RCC 7860 (cell line): ENCODE results near the gene NOTCH1.

ENCODE experiments used
- DNase-seq: peaks from one replicate; pipeline ENCODE4 v3.0.0-alpha.2; 2015; ENCODE audit warnings: low spot score
- FAIRE-seq: peaks from 2 replicates; lab custom pipeline; 2012; peaks lifted over from hg19 to GRCh38; lab: Jason Lieb, UNC

NOTCH1 gene

DNA sequence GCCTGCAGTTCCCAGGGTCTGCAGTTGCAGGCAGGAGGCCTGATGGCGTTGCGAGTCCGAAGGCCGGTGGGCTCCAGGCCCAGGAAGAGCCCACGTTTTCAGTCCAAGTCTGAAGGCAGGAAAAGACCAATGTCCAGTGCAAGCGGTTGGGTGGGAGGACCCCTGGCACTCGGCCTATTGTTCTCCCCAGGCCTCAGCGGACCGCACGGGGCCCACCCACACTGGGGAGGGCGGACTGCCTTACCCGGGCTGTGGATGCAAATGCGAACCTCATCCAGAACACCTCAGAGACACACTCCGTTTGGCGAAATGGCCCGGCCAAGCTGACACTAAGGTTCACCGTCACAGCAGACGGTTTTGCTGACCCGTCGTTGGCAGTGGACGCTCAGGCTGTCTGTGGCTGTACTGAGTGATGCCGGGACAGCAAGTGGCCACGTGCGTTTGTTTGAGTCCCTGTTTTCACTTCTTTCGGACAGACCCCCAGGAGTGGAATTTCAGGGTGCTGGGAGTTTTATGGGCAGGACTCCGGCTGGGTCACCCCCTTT is 52.8 kb downstream of the NOTCH1 start:
- no peak for DNase-seq
- FAIRE-seq: no peak

DNA sequence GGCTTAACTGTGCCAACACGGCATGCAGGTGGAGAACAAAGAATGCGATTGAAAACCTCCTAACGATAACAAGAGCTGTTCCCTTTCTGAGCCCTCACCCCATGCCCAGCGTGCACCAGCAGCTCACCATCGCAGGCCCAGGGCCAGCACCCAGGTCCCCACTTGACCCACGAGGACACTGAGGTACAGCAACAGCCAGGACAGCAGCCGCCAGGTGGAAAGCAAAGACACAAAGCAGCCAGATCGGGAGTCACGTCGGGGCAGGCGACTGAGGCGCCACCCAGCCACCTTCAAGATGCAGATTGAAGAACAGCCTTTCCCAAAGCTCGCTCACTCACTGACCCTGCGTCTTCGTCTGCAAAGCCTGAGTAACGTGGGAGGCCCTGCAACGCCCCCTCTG is 56.1 kb downstream of the NOTCH1 start:
- DNase-seq (no peak), FAIRE-seq (no peak)

DNA sequence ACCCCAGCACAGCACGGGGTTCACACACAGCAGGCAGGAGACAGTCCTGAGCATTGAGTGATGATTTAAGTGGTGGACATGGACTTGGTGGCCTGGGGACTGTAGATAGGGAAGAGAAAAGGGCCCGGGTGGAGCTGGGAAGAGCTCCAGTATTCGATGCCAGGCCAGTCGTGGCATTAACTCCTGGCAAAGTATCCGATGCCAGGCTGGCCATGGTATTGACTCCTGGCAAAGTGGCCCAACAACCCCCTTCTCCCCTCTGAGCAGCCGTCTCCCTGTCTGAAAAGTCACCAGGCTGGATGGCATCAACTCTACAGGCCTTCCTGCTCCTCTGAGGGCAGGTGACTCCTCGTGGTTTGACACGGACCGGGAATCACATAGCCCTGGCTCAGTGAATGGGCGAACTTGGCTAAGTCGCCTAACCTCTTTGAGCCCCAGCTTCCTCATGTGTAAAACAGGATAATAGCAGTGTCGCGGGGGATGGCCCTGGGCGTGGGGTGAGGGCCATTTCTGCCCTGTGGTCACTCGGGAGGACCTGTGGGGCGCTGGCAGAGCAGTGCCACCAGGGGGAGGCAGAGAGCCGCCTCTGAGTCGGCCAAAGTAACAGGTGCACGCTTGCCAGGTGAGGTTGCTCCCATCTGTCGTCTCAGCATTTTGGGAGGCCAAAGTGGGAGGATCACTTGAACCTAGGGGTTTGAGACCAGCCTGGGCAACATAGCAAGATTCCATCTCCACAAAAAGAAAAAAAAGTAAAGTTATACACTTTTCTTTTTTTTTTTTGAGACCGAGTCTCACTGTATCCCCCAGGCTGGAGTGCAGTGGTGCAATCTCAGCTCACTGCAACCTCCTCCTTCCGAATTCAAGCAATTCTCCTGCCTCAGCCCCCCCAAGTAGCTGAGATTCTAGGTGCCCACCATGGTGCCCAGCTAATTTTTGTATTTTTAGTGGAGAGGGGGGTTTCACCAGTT is 57.3 kb downstream of the NOTCH1 start:
- DNase-seq: peak; percentile 21
- no peak for FAIRE-seq

DNA sequence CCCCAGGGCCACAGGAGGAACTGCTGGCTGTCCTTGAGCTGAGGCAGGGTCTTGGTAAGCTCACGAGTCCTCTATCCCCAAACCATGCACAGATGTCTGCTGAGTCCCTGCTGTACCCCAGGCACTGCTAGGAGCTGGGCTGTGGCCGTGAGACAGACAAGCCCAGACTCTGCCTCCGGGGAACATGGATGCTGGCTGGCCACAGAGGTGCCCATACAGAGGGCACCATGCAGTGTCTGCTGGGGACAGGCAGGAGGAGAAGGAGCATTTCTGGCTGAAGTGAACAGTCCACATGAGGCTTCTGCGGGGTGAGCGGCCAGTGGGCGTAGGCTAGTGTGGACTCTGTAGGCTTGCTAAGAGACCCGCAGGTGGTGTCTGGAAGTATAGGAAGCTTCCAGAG is 58.2 kb downstream of the NOTCH1 start:
- no peak for DNase-seq

DNA sequence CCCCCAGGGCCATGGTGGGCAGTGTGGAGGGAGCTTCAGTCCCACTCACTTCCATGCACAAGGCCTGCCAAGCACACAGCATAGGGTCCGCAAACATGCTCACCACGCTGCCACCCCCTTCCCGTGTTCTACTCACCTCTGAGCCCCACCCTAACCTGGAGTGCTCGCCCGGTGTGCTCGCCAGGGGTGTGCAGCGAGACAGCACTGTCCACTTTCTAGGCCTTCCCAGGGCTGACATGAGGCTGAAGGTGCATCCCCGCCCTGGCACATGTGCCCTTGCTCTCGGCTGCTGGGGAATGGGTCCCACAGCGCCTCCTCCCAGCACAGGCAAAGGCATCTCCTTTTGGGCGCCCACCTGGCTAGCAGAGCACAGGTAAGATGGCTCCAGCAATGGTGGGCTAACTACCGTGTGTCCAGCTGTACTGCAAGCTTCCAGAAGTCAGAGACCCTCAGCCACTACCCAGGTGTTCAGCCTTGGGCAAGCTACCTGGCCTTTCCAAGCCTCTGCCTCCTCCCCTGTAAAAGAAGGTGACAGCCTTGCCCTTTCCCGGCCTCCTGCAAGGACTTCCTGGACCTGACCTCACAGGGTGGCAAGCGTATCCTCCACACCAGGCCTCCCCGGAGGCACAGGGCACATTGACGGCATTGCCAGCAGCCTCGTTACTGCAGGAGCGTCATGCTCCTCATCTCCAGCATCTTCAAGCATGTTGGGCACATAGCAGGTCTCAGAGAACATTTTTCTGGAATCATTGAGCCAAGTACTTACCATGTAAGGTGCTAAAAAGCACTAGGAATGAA is 58.8 kb downstream of the NOTCH1 start:
- DNase-seq (no peak), FAIRE-seq (no peak)

More for the DNA sequence above, 58.2 kb downstream of the NOTCH1 start:
- FAIRE-seq: no peak

DNA sequence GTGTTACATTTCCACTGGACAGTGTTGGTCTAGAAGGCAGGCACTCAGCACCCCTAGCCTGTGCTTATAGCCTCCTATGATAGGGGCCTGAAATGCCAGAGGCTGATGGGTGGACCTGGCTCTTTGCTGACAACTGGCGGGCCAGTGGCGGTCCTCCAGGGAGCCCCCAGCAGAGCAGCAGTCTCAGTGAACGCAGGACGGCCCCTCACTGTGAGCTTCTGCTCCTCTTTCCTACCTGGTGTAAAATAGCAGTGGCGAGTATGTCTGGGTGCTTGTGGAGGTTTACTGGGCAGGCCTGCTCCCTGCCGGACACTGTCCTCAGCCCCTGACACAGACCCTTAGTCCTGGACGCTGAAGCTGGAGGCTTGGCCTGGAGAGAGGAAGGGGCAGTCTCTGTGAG is 59.7 kb downstream of the NOTCH1 start:
- FAIRE-seq: no peak

DNA sequence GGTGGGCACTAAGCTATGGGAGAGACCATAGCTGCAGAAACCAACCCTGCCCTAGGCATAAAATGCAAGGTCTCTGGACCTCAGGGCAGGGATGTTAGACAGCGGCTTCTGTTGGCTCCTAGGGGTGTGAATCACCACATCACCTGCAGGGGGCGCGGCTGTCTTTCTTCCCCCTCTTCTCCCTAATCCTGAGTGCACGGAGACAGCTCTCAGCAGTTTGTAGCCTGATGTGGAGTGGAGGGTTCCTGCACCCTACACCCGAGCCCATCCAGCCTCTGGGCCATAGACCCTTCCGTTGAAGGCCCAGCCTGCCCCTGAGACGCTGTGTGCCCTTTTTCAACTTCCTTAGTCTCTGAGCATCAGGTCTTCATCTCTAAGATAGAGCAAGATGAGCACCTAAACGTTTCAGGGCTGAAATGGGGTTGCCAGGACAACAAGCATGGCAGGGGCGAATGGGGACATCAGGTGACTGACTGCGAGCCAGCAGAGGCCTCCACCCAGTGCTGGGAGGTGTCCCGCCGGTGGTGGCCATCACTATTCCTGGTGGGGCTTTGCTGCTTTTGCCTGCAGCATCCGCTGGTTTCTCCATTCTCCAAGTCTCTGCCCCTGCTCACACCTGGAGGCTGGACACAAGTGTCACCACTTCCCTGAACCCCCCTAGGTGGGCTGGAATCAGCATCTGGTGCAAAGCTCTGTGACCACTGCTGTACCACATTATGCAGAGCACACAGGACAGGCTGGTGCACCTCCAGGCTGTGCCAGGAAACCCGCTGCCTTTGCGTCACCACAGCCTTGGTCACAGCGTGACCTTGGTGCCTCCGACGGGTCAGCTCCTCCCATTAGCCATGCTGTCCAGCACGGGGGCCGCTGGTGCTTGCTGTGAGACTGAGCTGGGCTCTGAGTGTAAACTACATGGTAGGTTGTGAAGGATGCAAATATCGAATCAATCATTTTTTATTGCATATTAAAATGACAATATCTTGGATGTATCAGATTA is 60.5 kb downstream of the NOTCH1 start:
- DNase-seq (peak; percentile 61), FAIRE-seq (no peak)

More for the DNA sequence above, 59.7 kb downstream of the NOTCH1 start:
- DNase-seq: no peak

DNA sequence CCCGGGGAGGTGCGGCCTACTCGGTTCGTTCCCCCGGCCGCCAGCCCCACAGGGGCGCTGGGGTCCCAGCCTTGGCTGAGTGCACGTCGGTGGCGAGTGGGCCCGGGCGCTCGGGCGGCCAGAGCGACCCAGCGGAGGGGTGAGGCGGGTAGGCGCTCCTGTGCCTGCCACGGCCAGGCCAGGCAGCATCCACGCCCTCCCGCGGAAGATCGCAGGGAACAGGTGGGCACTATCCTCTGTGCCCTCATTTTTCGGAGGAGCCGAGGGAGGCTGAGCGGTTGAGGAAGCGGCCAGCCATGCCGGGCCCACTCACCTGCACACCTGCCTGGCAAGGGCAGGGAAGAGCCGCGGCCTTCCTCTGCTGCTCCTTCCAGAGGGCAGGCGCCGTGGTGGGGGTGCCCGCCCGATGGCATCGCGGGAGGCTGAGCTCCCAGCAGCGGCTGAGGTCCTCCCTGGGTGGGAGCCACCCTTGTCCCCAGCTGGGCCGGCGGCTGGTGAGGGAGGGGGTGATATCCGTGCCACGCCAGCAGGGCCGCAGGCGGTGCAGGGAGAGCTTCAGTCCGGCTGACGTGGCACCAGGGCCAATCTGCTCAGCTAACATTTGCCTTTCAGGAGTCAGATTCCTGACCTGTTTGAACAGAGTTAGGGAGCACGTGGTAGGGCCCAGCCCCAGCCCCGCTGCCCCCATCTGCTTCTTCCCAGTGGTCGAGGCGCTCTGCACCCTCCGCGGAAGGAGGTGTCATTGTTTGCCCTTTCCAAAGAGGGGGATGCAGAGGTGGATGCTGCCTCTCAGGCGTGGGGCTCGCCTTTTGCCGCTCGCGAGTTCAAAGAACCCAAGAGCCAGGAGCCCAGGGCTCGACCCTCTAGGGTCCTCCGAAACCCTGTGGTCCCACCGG is 61.4 kb downstream of the NOTCH1 start:
- DNase-seq: peak; percentile 54
- no peak for FAIRE-seq

DNA sequence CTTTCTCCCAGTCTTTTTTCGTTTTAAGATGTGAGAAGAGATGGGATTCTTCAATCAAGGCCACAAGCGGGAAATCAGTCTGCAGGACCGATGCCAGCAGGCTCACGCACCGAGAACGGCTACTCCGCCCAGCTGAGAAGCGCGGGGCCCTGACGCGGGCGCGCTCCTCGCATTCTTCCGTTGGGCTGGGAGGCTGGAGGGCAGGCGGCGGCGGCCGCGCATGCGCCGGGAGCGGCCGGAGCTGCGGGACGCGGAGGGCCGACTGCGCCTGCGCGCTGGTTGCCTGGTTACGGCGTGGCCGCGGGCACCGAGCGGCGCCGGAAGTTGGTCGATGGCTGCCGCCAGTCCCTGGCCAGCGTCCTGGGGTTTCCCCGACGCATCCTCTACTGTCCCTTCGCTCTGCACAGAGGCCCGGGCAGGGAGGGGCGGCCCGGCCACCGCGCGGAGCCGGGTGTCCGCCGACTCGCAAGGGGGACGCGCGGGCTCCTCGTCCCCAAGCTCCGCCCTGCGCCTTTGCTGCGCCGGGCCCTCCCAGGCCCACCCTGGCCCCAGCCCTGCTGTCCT is 62.2 kb downstream of the NOTCH1 start:
- FAIRE-seq (no peak), DNase-seq (peak; percentile 87)

DNA sequence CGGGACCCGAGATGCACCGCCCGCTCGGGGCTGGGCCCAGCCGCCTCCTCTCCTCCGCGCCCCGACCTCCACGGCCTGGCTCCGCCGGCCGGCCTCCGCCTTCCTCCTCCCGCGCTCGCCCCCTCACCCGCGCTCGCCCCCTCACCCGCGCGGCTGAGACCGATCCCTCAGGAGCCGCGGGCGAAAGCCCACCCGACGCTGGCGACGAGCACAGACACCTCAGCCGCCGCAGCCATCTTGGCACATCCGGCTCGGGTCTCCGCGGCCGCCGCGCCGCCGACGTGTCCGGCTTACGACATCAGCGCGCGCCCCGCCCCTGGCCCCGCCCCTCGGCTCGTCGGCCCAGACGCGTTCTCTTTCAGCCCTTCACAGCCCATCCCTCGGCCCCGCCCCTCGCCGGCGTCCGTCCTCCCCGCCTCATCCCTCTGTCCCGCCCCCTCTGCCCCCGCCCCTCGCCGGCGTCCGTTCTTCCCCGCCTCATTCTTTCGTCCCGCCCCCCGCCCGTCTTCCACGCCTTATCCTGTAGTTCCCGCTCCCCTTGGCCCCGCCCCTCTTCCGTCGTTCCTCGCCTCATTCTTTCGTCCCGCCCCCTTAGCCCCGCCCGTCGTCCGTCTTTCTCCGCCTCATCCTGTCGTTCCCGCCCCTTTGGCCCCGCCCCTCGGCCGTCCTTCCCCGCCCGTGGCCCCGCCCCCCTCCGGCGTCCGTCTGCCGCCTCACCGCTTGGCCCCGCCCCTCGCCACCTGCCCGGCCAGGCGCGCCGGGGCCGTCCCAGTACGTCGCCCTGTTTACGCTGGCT is 62.9 kb downstream of the NOTCH1 start, which contains the start of gene SEC16A:
SEC16A (minus strand) TSS at position 248 of the 796 bp plus-strand sequence. CDS start 5,425 bp downstream, outside the sequence.
- FAIRE-seq (no peak), DNase-seq (peak; percentile 92)

DNA sequence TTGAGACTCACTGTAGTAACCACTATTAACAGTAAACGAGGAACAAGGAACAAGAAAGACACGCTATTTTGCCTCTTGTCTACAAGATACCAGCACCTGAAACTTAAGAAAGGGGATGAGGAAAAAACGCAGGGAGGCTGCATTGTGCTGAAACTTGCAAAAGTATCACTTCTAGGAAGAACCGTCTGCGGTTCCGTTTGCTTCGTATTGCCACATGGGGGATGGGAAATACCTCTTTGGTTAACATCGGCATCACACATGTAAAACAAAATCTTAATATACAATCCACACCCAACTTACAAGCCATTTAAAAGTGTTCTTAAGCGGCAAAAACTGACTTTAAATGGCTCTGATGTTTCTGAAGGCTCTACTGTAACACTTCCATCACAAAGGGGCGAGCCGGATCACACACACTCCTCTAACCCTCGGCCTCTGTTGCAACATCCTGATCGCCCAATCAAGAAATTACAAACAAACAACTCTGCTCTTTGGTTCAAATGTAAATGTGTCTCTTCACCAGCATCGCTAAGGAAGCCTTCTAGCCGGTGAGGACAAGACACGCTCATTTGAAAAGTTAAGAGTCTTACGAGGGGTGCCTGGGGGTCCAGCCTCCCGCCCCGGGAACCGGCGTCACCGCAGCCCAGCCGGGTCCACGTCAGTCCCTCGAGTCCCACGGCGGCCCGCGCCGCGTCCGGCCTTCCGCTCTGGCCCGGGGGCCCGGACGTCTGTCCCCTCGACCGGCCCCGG is 63.6 kb downstream of the NOTCH1 start:
- FAIRE-seq (no peak), DNase-seq (peak; percentile 18)

DNA sequence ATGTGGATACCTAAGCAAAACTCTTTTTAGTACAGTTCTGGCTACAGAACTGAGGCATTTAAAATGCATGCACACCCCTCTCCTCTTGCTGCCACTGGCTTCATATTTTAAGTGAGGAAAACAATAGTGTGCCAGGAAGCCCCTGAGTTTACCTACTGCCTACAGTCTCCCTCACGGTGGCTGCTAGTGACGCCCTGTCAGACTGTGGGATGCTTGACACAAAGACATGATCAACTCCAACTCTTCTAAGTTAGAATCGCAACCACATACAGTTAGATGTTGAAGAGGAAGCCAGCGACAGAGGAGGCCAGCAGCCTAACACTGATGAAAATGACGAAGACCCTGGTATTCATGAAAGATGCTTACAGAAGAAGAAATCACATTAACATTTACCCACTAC is 64.3 kb downstream of the NOTCH1 start:
- FAIRE-seq (no peak), DNase-seq (no peak)

DNA sequence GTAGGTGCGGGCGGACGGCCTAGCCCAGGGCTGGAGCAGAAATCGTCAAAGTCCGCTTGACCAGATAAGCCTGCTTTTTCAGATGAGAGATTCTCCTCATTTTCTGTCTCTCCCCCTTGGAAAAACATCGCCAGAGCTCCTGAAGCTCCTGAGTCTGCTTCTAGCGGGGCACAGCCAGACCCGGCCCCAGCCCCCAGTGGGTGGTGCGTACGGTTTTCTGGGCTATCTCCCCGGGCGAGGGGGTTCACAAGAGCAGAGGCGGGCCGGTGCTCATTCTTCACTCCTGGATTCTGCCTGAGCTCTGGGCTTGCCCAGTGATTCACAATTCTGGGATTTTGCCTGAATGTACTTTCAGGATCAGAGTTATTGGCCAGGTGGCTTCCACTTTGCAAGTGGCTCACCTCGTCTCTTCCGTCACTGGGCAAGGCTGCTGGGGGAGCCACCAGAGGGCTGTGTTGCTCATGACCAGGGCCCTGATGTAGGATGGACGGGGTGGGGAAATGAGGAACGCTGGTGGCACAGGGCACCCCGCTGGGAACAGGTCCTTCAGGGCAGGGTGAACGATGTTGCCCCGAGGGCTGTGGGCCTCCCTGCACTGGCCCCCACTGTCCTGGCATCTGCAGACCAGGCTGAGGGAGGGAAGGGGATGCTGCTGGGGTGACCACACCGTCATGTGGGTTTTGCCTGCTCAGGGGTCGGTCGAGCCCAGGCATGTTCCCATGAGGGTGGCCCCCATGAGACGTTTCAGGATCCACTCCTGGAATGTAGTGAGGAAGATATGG is 69.3 kb downstream of the NOTCH1 start:
- DNase-seq: no peak
- FAIRE-seq: no peak

DNA sequence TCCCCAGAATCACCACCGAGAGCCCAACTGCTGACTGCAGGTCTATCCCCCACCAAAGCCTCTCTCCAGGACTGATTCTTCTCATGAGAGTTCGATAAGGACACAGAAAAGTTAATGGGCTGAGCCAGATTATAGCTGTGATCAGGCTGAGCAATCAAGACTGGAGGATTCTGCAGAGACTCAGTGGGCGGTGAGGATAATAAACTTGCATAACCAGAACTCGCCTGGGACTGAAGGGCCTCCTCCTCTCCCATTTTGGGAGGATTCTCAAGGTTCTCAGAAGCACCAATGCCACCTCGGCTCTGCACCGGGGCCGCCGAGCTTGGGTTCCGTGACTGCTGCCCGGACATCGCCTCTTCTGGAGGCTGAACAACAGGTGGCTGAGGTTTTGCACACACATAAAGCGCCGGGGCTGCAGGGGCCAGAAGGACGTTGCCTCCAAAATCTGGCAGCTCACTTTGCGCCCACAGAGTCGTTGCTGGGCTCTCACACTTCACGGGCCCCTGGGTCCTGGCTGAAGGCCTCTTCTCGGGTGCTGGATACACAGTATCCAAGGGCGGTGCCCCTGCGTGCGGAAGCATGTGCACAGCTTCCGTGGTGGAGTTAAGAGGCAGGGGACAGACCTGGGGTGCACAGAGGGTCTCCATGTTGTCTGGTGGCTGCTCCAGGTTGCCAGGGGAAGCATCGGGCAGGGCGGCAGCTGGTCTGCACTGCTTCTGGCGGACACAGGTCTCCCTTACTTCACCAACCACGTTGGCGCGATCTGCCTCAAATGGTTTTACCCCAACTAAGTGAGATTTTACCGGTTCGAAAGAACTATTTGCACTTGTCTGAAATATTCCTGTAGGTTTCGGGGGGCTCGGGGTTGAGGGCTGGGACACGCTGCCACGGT is 70.6 kb downstream of the NOTCH1 start:
- DNase-seq: no peak
- no peak for FAIRE-seq

DNA sequence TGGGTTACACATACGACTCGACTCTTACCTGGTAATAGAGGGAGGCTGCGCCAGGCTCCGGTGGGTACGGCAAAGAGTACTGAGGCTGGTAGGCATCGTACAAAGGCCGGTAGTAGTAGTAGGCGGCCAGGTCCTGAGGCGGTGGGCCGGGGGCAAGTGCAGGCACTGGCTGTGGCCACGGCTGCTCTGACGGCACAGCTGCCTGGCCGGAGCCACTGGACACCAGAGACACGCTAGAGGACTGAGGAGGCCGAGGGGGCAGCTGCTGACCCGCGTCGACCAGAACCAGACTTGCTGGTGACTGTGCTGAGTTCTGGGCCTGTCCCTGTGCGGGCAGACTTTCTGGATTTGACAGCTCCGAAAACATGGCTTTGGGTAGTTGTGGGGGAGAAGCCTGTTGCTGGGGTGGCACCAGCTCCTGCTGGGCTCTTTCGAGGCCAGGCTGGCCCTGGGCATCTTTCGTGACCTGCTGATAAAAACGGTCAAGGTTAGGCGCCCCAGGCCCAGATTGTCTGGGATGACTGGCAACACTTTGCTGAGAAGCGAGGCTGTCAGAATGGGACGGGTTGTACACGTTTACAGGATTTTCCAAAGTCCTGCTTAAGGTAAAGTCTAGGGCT is 71.7 kb downstream of the NOTCH1 start:
- FAIRE-seq (no peak), DNase-seq (no peak)
